CD4-positive, alpha-beta T cell (primary cell): ENCODE results near the gene C1QTNF7. TPM values are rescaled to one million over a fixed set of nuclear protein-coding genes. Genes with fewer than 3 reads are reported as not detected.

Experiments
- ATAC-seq: fragments of 200-7000 bp; cut with Tn5 transposase; one replicate; pipeline ENCODE4 v1.10.0; 2022; ENCODE audit warnings: mild to moderate bottlenecking; ENCODE audit not compliant: poor library complexity
- CTCF ChIA-PET: fragments of 350-600 bp; sonication (Branson Sonifier 250); formaldehyde crosslinking; loops from one replicate; lab custom pipeline; 2021; ENCODE audit warnings: antibody characterized with exemption, inconsistent platforms; lab: Charles Lee
- POLR2A ChIA-PET: fragments of 350-600 bp; sonication (Branson Sonifier 250); formaldehyde crosslinking; loops from one replicate; lab custom pipeline; 2021; ENCODE audit warnings: antibody characterized with exemption, inconsistent platforms; lab: Charles Lee
- DNase-seq, 14 experiments: peaks; one replicate each; pipeline ENCODE4 v3.0.0-alpha.2; 2013 to 2020; ENCODE audit warnings: mixed read lengths in 2 of 14
- H3K27ac ChIP-seq, 2 donors: one replicate each; pipeline versions ENCODE4 v1.5.1 to v1.7.0; 2013; ENCODE audit warnings: low read length in 2 of 2, low read depth in 1 of 2, mild to moderate bottlenecking in 1 of 2
- H3K27me3 ChIP-seq, 2 experiments: 1 replicate in 1 of 2; 2 replicates in 1 of 2; pipeline versions ENCODE4 v1.6.1 to v1.7.0; 2013; ENCODE audit warnings: low read length in 2 of 2, control low read depth in 1 of 2, mild to moderate bottlenecking in 1 of 2, moderate library complexity in 1 of 2; ENCODE audit not compliant: insufficient read depth in 2 of 2, control insufficient read depth in 1 of 2
- H3K36me3 ChIP-seq: one replicate; pipeline ENCODE4 v1.6.1; 2013; ENCODE audit warnings: low read length, control low read depth; ENCODE audit not compliant: insufficient read depth
- H3K4me1 ChIP-seq: one replicate; pipeline ENCODE4 v1.6.1; 2013; ENCODE audit warnings: low read length, control low read depth; ENCODE audit not compliant: insufficient read depth
- H3K4me3 ChIP-seq: one replicate; pipeline ENCODE4 v1.5.1; 2013; ENCODE audit warnings: mild to moderate bottlenecking, low read length, moderate library complexity
- H3K9me3 ChIP-seq, 2 experiments: 1 replicate in 1 of 2; 2 replicates in 1 of 2; pipeline versions ENCODE4 v1.6.1 to v1.7.0; 2013; ENCODE audit warnings: low read length in 2 of 2, mild to moderate bottlenecking in 2 of 2, control low read depth in 1 of 2, moderate library complexity in 1 of 2; ENCODE audit not compliant: control insufficient read depth in 1 of 2, insufficient read depth in 1 of 2
- H3K27ac Mint-ChIP-seq: one replicate; pipeline ENCODE4 v1.8.0; 2020; ENCODE audit warnings: mixed read lengths
- H3K27me3 Mint-ChIP-seq: one replicate; pipeline ENCODE4 v1.8.0; 2021; ENCODE audit warnings: mixed read lengths
- H3K36me3 Mint-ChIP-seq: one replicate; pipeline ENCODE4 v1.8.0; 2021; ENCODE audit warnings: low read depth, mixed read lengths
- H3K4me1 Mint-ChIP-seq: one replicate; pipeline ENCODE4 v1.8.0; 2021; ENCODE audit warnings: low read depth, mixed read lengths
- H3K4me3 Mint-ChIP-seq: one replicate; pipeline ENCODE4 v1.8.0; 2020; ENCODE audit warnings: mild to moderate bottlenecking, mixed read lengths
- H3K9me3 Mint-ChIP-seq: one replicate; pipeline ENCODE4 v1.8.0; 2020; ENCODE audit warnings: mixed read lengths
- CTCF ChIP-seq: fragments of 200-600 bp; IDR thresholded peaks from one replicate; pipeline ENCODE4 v1.8.0; 2022; ENCODE audit warnings: antibody characterized with exemption, mild to moderate bottlenecking
- intact Hi-C, 2 experiments: fragments of 100-400 bp; cut with DNase I in 1 of 2; cut with micrococcal nuclease in 1 of 2; formaldehyde crosslinking; loops; one replicate each; pipeline versions ENCODE4 v1.15.1 to v1.9.0; 2023 to 2025; cut with DNase I, micrococcal nuclease
- total RNA-seq, 174 experiments: library from RNA in 2 of 174; stranded (reverse) in 2 of 174; gene quantifications; one replicate each; pipeline ENCODE4 v1.2.3 and lab custom pipeline; 2021 to 2026

Gene C1QTNF7
- total RNA-seq, 2 experiments from 2014 or later = not detected

GRCh38 chr4:15488658-15489470, 61.0 kb downstream of the C1QTNF7 start:
- ATAC-seq (no peak), DNase-seq (no peak)
- Mint-ChIP-seq H3K4me1 (no peaks in the 10 kb centered on the region), H3K9me3 (peaks cover 25% of the 10 kb centered on the region), H3K36me3 (peaks cover 23% of the 10 kb centered on the region), H3K27me3 (no peaks in the 10 kb centered on the region), H3K4me3 (no peak overlapping the region), H3K27ac (no peak overlapping the region)
- Histone ChIP-seq H3K27me3 (no peaks in the 10 kb centered on the region), H3K9me3 (peaks cover 4 to 15% of the 10 kb centered on the region in 2 experiments), H3K4me1 (no peaks in the 10 kb centered on the region), H3K27ac (no peak overlapping the region), H3K4me3 (no peak overlapping the region), H3K36me3 (no peaks in the 10 kb centered on the region)
- POLR2A ChIA-PET = no interaction called here
- no peak for TF ChIP-seq CTCF
- CTCF ChIA-PET = interaction anchor here (1.3 kb wide), 1 partner anchor 11 kb away, joined by 3 read pairs; no protein-coding TSS in a partner anchor
- intact Hi-C loops = no loop called here

DNA sequence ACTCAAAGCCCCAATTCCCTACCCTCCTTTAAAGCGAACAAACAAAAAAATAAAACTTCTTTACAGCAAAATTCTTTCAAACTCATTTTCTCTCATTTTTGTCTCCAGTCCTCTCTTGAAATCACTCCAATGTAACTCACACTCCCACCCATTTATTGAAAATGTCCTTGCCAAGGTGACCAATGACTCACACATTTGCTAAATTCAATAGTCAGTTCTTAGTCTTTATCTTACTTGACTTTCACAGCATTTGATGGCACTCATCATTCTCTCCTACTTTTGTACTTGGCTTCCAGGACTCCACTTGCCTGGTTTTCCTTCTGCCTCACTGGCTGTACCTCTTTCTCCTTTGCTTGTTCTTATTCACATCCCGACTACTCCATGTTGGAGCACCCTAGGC, 61.7 kb downstream of the C1QTNF7 start:
- Histone ChIP-seq H3K4me3 (no peak overlapping the region), H3K36me3 (no peaks in the 10 kb centered on the region), H3K4me1 (no peaks in the 10 kb centered on the region), H3K27me3 (no peaks in the 10 kb centered on the region), H3K27ac (no peak overlapping the region), H3K9me3 (peaks cover 4 to 15% of the 10 kb centered on the region in 2 experiments)
- POLR2A ChIA-PET = no interaction called here
- peaks cover 23% of the 10 kb centered on the region for H3K9me3 Mint-ChIP-seq
- intact Hi-C loops = no loop called here
- CTCF ChIA-PET = no interaction called here
- TF ChIP-seq CTCF = no peak
- no peaks in the 10 kb centered on the region for H3K4me1 Mint-ChIP-seq
- H3K36me3 Mint-ChIP-seq = peaks cover 23% of the 10 kb centered on the region
- DNase-seq (no peak), ATAC-seq (no peak)
- no peak overlapping the region for H3K4me3 Mint-ChIP-seq
- H3K27ac Mint-ChIP-seq = no peak overlapping the region
- no peaks in the 10 kb centered on the region for H3K27me3 Mint-ChIP-seq

DNA sequence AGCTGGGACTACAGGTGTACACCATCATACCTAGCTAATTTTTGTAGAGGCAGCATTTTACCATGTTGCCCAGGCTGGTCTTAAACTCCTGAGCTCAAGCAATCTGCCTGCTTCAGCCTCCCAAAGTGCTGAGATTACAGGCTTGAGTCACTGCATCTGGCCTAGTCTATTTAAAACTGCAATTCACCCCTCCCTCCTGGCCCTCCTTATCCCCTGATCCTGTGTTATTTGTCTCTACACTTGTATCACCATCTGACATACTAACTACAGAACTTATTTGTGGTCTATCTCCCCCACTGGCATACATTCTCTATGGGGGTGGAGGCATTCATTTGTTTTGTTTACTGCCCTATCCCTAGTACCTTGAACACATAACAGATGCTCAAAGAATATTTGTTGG, 65.6 kb downstream of the C1QTNF7 start:
- peaks cover 16% of the 10 kb centered on the region for H3K9me3 Mint-ChIP-seq
- Histone ChIP-seq H3K36me3 (no peaks in the 10 kb centered on the region), H3K4me1 (no peaks in the 10 kb centered on the region), H3K9me3 (peaks cover 4 to 8% of the 10 kb centered on the region in 2 experiments), H3K4me3 (no peak overlapping the region), H3K27me3 (no peaks in the 10 kb centered on the region), H3K27ac (no peak overlapping the region)
- ATAC-seq (no peak), DNase-seq (no peak)
- H3K27ac Mint-ChIP-seq = no peak overlapping the region
- peaks cover 4% of the 10 kb centered on the region for H3K27me3 Mint-ChIP-seq
- H3K36me3 Mint-ChIP-seq = peaks cover 18% of the 10 kb centered on the region
- H3K4me1 Mint-ChIP-seq = no peaks in the 10 kb centered on the region
- no peak overlapping the region for H3K4me3 Mint-ChIP-seq
- no peak for TF ChIP-seq CTCF
- ChIA-PET CTCF (no interaction called here), POLR2A (no interaction called here)
- intact Hi-C loops = no loop called here
